ENCODE data around the gene CAPN8.

CAPN8 gene

DNA sequence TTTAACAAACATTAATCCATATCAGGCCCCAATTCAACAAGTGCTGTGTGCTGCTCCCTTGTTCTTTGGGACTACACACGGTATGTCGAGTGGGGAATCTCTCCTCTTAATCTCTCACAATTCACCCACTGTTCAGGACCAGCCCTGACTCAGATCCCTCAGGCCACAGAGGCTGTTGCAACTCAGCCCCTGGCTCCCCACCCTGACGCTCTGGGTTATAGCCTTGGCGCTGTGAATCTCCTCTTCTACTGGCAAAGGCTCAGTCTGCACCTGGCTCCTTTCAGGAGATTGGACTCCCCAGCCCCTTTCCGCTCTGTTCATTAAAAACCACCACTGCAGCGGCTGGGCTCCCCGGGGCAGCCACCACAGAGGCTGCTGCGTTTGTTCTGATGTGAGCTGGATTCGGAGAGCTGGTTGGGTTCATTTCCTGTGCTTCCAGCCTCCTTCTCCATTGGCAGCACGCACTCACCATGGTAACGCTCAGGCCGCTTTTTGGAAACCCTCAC is 13.0 kb downstream of the CAPN8 start:
- no peak for DNase-seq

DNA sequence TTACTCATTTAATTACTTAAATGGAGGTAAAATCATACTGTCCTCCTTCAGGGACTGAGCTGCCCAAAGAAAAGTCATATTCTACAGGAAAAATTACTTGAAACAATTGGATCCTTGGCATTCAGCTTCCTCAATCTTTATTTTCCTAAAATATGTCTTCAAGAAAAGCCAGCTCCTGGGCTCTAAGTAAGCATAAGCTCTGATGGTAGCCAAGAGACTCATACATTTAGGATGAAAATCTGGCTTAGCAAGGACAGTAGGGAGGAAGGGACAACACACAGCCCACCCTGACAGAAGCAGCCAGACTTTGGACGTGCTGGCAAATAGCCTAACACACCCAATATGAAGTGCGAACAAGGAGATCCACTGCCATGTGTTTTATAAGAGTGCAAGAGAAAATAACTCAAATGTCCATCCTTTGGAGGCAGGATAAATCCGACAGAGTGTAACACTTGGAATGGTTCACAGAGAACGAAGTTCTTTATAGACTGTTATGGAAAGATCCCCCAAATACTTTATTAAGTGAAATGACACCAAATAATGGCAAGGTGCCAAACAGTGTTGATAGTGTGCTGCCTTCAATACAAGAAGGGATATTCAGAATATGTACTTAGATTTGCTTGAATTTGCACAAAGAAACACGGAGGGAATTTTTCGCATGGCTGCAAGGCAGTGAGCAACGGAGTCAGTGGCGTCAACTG is 14.1 kb downstream of the CAPN8 start:
- DNase-seq, result no peak

DNA sequence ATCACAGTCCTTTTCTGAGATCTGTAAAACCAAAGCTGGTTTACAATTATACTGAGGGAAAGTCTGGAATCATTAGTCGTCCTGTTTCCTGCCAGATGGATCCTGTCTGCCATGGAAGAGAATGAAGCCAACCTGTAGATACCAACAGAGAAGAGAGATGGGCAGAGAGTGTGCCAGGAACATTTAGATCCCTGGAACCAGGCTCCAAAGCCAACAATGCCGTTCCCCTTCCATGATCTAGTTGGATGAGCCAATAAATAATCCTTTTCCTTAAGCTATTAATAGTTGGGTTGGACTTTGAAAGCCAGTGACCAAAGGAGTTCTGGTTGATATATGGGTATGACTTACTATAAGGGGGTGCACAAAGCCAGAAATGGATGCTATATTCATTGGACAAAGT is 15.0 kb downstream of the CAPN8 start:
- no peak for DNase-seq

DNA sequence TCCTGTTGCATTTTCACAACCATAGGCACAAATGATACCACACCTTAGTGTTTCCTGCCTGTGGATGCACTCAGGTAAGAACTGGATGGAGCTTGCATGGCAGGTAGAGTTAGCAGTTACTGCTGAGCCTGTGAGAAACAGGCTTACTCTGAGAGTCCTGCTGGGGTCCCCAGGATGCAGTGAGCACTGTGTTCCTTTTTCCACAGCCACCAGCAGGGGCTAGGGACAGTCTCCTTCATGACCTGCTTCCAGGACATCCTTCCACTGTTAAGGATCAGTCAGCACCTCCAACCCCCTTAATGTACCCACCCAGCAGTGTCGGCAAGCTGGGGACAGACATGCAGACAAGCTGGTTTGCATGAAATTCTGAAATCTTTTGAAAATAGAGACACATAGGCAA is 16.3 kb downstream of the CAPN8 start:
- no peak for DNase-seq

DNA sequence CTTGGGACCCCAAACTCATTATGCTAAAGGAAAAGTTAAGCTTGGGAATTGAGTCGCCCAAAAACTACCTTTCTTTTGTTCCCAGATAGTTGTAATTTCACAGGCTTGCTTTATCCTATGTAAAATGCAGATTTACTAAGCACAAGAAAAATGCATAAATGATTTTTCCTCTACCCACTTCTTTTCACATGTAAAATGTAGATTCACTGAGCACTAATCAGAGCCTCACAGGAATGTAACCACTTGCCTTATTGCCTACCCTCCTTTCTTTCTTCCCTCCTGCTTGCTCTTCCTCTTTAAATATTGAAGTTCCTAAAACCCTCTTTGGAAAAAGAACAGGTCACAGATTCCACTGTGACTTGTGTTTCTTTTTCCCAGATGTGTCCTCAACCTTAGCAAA is 18.3 kb downstream of the CAPN8 start:
- DNase-seq, result no peak

DNA sequence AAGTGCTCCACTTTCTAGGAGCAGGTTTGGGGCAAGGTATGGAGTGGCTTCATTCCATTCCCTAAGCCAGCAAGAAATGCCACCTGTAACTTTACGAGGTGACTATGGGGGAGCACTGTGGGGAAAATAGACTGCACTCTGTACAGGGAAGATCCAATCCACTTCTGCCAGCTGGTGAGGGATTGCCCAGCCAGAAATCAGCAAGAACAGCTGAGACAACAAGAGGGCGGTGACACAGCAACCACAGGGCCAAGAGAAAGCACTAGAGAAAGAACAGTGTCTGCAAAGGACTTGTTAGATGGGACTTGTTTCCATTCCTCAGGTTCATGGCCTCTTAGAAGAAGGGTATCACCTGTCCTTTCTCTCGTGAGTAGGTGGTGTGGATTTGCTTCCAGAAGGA is 19.6 kb downstream of the CAPN8 start:
- no peak for DNase-seq

DNA sequence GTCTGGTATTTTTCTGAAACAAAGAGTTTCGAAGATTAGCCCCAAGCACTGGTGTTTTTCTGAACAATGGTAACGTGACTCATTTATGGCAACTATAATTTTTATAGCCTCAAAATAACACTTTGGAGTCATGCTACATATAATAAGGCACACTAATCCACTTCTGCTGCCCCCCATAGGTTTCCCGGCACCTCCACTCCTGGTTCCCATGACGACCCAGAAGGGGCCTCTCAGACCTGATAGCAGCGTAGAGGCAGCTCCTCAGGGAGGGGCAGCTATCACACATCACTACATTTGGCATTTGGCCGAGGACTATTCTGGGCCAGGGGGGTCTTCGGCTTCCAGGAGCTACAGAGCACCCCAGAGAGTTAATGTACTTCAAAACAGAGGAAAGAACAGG is 23.3 kb downstream of the CAPN8 start:
- no peak for DNase-seq

DNA sequence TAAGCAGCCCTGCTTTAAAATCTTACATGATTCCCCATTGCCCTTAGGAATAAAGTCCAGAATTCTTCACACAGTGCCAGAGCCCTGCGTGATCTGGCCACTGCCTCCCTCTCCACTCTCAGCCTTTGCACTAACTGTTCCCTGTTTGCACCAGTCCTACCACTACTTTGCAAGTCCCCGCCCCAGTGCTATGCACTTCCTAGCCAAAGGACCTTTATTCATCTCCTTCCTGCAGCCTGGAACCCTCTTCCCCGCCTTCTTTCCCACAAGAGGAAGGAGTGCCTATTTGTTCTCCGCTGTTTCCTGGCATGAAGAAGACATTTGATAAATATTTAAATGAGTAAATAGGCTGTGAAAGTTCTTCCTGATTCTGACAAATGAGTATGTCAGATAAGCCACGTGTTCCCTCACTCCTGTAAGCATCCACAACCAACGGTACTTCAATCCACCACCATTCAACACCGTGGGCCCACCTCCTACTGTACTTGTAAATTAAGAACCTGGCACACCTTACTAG is 23.9 kb downstream of the CAPN8 start:
- DNase-seq, result no peak

DNA sequence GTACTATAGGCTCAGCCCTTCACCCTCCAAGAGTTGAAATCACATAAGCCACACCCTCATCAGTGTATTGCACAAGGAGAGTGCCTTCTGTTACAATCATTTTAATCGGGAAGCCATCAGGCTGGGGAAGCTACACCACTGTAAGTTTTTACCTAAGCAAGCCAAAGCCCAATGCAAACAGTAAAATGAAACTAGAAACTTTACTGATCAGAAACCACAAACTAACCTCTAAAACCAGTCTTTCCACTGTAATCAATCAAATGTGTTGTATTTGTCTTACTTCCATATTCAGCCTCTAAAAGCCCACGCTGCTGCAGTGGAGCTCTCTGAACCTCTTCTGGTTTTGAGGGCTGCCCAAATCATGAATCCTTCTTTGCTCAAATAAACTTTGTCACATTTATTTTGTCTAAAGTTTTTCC is 26.2 kb downstream of the CAPN8 start:
- DNase-seq, result no peak

DNA sequence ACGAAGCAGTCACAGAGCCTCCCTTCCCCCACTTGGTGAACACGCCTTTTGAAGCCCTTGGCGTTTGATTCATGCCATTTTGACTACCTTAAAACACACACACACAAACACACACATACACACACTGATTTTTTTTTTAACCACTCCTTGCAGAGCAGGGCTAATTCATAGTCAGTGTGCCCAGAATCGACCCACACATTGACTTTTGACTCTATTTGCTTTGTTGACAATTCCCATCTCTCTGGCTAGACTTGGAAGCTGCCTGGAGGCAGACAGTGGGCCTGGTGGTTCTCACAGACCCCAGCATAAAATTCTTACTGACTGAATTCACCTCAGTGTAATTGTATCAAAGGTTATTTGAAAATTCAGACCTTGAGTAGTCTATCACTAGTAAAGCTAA is 30.3 kb downstream of the CAPN8 start:
- DNase-seq, result no peak

DNA sequence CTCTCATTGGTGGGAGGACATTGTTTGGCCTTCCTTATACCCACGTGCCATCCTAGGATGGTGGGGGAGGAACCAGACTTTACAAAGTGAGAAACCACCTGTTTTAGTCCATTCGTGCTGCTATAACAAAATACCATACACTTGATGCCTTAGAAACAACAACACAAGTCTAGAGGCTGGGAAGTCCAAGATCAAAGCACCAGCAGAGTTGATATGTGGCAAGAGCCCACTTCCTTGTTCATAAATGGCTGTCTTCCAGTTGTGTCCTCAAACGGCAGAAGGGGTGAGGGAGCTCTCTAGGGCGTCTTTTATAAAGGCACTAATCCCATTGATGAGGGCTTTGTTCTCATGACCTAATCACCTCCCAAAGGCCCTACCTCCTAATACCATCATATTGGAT is 31.1 kb downstream of the CAPN8 start:
- DNase-seq, result no peak

DNA sequence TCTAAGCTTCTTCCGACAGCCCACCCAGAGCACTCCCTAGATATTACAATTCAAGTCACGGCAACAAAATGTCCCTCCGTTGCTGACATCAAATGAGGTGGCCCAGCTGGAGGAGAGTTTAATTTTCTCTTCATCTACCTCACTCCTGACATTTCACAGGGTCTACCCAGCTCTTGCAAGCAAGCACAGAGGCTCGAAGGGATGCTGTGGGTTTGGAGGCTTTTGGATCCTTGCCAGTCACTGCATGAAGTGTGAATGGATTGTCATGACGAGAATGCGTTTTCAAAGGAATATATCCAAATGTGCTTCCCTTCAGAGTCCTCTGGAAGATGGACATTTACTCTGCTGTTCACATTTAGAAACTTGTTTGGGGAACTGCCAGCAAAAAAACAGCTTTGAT is 33.5 kb downstream of the CAPN8 start:
- DNase-seq, result no peak

DNA sequence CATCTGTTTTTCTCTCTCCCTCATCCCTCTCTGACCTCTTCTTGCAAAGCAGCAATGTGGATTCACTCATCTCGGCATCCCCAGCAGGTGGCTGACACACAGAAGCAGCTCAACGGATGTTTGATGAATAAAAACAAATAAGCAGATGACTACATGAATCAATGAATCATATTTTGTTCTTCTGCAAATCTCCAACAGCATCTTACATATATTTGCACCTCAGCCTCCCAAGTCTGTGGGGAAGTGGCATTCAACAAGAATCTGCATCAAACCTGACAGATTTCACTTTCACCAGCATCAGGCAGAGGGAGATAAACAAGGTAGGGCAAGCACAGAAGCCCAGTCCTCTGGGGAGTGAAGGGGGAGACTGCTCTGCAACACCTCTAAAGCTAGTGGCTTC is 34.0 kb downstream of the CAPN8 start:
- no peak for DNase-seq

DNA sequence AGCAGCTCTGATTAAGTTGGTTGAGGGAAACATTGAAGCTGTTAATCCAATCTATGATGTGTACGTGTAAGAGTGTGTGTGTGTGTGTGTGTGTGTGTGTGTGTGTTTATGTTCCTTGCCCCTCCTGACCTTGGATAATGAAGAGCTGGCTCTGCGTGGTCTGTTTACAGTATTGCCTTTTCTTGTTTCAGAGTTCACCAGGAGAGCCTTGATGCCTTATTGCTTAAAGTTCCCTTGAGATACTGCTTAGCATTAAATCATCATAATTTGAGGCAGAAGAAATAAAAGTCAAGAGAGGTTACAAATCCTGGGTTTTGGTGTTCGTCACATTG is 36.4 kb downstream of the CAPN8 start:
- DNase-seq, result no peak

DNA sequence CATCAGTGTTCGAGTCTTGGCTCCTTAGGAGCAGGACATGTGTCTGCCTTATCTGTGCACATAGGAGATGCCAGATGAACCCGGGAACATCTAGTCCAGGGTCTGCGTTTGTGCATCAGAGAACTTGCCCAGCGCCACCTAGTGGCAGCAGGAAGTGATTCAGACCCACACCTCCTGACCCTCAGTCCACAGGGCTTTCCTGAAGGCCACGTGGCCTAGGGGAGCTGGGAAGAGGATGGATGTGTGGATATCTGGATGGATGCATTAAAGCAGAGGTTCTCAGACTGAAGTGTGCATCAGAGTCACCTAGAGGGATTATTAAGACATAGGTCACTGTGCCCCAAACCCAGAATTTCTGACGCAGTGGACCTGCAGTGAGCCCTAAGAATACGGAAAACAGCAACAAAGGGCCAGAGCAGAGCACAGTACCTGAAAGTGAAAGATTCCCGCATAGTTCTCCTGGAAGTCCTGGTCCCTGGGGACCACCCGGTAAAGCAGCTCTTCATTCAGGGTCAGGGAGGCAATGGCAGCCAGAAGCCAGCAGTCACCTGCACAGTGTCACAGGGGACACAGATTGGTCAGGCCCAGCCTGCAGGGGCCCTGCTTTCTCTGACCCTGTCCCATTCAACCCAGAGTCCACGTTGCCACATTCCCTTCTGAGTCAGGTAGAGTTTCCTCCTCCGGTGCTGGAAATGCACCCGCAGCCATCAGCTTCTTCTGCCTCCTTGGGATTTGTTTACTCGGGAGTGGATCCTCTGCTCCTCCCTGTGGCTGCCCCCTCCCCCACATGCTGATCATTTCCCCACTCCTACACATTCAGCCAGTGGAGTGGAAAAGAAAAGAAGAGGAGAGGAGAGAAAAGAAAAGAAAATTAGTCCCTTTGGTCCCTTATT is 37.0 kb downstream of the CAPN8 start:
- peak; percentile 38 for DNase-seq

DNA sequence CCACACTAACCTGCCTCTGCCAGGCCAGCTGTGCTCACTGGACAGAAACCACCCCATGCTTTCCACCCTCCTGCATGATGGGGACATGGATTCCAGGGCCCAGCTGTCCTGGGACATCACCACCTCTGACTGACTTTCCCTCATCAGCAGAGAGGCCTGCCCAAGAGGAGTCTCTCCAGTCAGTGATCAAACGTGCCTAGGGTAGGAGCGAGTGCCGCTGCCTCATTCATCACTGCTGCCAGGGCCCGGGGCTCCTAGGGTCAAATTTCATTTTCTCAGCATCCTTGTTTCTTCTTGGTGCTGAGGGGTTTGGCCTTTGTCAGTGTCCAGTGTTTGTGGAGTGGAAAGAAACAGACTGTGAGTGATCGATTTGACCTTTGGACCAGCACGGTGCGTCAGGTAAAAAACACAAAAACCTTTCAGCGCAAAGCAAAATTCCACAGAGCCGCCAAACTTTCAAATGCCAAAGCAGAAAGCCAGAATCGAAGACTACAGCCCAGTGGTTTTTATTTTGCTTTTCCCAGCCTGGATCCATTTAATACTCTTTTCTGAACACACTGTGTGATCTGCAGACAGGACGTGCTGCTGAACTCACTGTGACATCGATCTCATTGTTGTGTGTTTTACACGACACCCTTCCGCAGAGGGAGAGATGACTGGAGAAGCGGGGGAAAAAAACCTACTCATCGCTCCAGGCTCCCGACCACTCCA is 43.2 kb downstream of the CAPN8 start:
- DNase-seq, result no peak

DNA sequence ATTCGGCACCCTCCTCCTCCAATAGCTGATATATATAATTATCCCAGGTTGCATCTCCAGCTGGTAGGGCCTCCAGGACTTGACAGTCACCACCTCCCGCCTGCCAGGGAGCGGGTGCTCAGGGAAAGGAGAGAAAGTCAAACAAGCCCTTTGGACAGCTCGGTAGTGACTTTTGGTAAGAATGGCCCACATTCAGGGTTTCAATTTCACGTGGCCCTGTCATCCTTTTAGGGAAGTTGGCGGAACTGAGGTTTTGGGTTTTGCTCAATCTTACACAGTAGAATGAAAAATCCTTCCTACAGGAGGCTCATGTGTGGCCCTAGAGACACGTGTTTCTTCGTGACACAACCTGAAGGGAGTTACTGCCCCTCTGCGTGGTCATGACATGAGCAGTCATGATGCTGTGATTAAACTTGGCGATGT is 44.2 kb downstream of the CAPN8 start:
- no peak for DNase-seq

DNA sequence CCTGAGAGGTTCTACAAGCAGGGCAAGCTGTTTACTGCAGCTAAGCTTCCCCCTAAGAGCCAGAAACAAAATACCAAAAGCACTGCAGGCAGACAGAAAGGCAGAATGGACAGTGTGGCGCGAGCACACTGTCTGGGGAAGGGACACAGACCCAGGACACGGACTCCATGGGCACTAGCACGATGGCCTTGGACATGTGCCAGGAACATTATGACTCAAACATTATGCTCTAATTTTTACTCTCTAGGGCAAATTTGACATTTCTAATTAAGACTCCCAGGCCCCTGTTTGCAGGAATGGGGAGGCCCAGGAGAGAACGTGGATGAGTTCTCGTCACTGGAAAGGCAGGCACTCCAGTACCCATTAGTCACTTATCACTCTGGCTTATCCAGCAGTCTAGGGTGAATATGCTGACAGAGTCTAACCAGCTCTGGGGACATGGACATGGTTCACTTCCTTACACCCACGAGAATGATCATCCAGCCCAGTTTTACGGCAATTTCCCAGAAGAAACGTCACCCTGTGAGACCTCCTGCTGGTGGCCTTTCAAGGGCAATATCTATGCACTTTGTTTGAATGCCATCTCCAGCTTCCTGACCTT is 45.1 kb downstream of the CAPN8 start:
- DNase-seq, result no peak

DNA sequence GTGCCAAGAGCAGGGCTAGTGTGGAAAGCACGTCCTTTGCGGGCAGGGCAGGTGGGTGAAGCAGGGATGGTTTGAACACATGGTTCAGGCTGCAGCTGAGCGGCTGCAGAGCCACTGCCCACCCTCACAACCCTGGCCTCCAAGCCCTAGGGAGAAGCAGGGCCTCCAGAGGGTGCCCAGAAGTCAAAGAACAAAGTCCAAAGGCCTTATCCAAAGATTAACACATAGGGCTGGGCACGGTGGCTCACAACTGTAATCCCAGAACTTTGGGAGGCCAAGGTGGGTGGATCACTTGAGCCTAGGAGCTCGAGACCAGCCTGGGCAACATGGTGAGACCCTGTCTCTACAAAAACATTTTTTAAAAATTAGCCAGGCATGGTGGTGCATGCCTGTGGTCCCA is 46.8 kb downstream of the CAPN8 start:
- no peak for DNase-seq

DNA sequence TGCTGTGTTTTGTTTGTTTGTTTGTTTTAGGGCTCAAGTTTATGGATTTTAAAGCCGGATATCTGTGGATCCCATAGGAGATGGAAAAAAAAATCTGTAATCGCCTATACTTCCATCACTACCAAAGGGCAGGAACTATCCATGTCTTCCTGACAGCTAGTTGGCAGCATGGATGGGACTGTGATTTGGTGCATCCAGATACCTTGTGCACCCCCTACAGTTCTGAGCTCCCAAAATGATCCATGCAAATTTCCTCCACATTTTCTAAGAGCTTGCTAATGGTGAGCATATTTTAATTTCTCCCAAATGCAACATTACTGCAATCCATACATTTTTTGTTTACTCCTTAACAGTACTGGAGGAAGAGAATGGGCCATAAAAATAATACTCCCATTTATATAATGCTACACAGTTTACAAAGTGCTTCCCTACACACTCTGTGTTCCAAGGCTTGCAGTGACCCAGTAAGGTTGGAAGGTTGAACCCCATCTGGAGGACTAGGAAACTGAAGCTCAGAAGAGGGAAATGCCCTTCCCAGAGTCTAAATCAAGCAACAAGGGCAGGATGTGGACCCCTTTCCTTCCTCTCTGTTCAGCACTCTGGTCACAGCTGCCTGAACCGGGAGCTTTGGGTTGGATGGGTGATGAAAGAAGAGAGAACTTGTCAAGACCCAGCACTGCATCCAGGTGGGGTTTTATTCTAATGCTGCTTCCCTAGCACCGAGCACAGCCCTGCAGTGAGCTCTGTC is 48.0 kb downstream of the CAPN8 start:
- DNase-seq, result no peak

DNA sequence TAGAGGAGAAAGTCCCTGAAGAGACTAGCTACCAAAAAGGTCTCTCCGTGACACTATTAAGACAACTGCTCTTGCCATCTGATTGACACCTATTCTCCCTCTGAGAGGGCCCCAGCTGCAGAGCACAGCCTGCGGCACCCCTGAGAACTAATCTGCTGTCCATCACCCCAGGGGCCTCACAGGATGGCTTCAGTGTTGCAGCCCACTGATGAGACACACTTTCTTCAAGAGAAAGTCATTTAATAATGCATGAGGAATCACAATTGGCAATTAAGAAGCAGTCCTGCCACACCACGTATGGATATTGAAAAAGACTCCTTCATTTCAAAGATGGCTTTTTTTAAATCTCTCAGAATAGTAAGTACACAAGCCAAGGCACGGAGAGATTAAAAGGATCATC is 48.9 kb downstream of the CAPN8 start:
- DNase-seq, result no peak

DNA sequence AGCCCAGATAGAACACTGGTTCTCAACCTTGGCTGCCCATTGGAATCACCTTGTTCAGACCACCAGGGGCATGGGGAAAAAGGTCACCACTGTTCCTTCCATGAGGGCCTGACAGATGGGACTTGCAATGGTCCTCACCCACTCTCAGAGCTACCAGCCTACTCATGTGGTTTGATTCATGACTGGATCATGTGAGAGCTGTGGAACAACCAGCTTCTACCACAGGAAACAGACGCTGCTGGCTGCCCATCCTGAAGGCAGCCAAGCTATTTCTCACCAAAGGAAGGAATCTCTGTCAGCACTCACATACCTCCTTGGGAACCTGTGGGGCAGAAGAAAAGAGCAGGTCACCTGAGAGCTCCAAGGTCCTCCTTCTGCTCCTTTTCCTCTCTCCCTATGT is 53.6 kb downstream of the CAPN8 start:
- DNase-seq, result no peak

All from CD4-positive, alpha-beta T cell treated with Interleukin-10 for 1 hour (primary cell).